NCI-H1417 treated with DMSO at 0.1 percent for 48 hours (cell line): ENCODE results near the gene GSTA1.
"Not testable (repeated sequence)": the region's sequence is repeated elsewhere in the genome, so short reads cannot be mapped to it uniquely, and the experiment has no call there.

Experiments used
- DNase-seq: peaks from one replicate; lab custom pipeline; 2025; lab: John Stamatoyannopoulos, UW

Gene GSTA1

GRCh38 chr6:52803668-52804255, at the start of gene GSTA1:
TSS of gene GSTA1 (minus strand) at chr6:52803816. CDS start at chr6:52799267, 4,549 bp downstream.
- DNase-seq: not testable (repeated sequence)

- no peak for DNase-seq
These were observed 45.5 kb upstream of the GSTA1 start for GRCh38 chr6:52849137-52849536.

- DNase-seq: no peak
These were observed 42.4 kb upstream of the GSTA1 start for GRCh38 chr6:52846002-52846401.

GRCh38 chr6:52843605-52844004, 40.0 kb upstream of the GSTA1 start:
- DNase-seq: no peak

- DNase-seq: no peak
These were observed 37.4 kb upstream of the GSTA1 start, which contains the start of gene GSTA5 for GRCh38 chr6:52840763-52841585. TSS of gene GSTA5 (minus strand) at chr6:52840813.

GRCh38 chr6:52839124-52840055, 35.8 kb upstream of the GSTA1 start:
- DNase-seq: no peak

- no peak for DNase-seq
These were observed 30.9 kb upstream of the GSTA1 start for GRCh38 chr6:52834481-52834880.

- DNase-seq: not testable (repeated sequence)
These were observed 27.3 kb upstream of the GSTA1 start for GRCh38 chr6:52830869-52831268.

- DNase-seq: no peak
These were observed 25.6 kb upstream of the GSTA1 start for GRCh38 chr6:52829046-52829817.

GRCh38 chr6:52828621-52829020, 25.0 kb upstream of the GSTA1 start:
- DNase-seq: not testable (repeated sequence)

GRCh38 chr6:52827073-52827783, 23.6 kb upstream of the GSTA1 start:
- not testable (repeated sequence) for DNase-seq

GRCh38 chr6:52826513-52826912, 22.9 kb upstream of the GSTA1 start:
- DNase-seq: no peak

- not testable (repeated sequence) for DNase-seq
These were observed 22.4 kb upstream of the GSTA1 start for GRCh38 chr6:52825900-52826459.

- DNase-seq: not testable (repeated sequence)
These were observed 21.7 kb upstream of the GSTA1 start for GRCh38 chr6:52825270-52825793.

GRCh38 chr6:52821842-52822241, 18.2 kb upstream of the GSTA1 start:
- DNase-seq: no peak

- DNase-seq: no peak
These were observed 16.6 kb upstream of the GSTA1 start for GRCh38 chr6:52820198-52820597.

GRCh38 chr6:52815167-52816092, 11.8 kb upstream of the GSTA1 start:
- no peak for DNase-seq

- not testable (repeated sequence) for DNase-seq
These were observed 10.9 kb upstream of the GSTA1 start for GRCh38 chr6:52814545-52814944.

- not testable (repeated sequence) for DNase-seq
These were observed 6.2 kb upstream of the GSTA1 start for GRCh38 chr6:52809777-52810176.
